Measurements from ENCODE around the gene FOCAD. TPM values are rescaled to one million over a fixed set of nuclear protein-coding genes. Genes with fewer than 3 reads are reported as not detected.
A peak's percentile ranks its signal among the peaks of the same experiment; 100 is the strongest.

The FOCAD gene
- total RNA-seq, 1 experiment from 2014 or later = 35.1 TPM

GRCh38 chr9:20884985-20885593, 201.0 kb downstream of the FOCAD start:
- Histone ChIP-seq H3K4me2 (ENCODE audit: low read length) (no peak overlapping the region), H3K79me2 (ENCODE audit: low read length) (no peaks in the 10 kb centered on the region), H3K36me3 (ENCODE audit: low read depth, low read length) (no peaks in the 10 kb centered on the region), H3K4me3 (ENCODE audit: low read length) (no peak overlapping the region), H4K20me1 (ENCODE audit: low read length) (no peaks in the 10 kb centered on the region), H3F3A (ENCODE audit: low read length, unreplicated experiment) (no peaks in the 10 kb centered on the region), H3K9me3 (ENCODE audit: low read length) (no peaks in the 10 kb centered on the region), H3K27me3 (ENCODE audit: low read length) (no peaks in the 10 kb centered on the region), H2AFZ (ENCODE audit: low read length) (no peak overlapping the region), H3K27ac (ENCODE audit: low read length) (no peak overlapping the region), H3K9me2 (replicated peaks; ENCODE audit: low read length) (no peaks in the 10 kb centered on the region), H3K4me1 (ENCODE audit: insufficient read depth, low read length) (no peaks in the 10 kb centered on the region), H3K9ac (ENCODE audit: low read length) (no peak overlapping the region)
- intact Hi-C loops (cut with micrococcal nuclease) = loop anchor here (1.0 to 10.0 kb wide), 4 partner anchors 50 to 530 kb away; partner anchors contain the start of gene MLLT3
- TF ChIP-seq EZH2phosphoT487 (IDR thresholded peaks at IDR 0.05; ENCODE audit: borderline replicate concordance, low read length) = no peak
- TF ChIP-seq EZH2 (IDR thresholded peaks at IDR 0.05; ENCODE audit: low read length, unreplicated experiment) = no peak
- TF ChIP-seq, protein P1, sequence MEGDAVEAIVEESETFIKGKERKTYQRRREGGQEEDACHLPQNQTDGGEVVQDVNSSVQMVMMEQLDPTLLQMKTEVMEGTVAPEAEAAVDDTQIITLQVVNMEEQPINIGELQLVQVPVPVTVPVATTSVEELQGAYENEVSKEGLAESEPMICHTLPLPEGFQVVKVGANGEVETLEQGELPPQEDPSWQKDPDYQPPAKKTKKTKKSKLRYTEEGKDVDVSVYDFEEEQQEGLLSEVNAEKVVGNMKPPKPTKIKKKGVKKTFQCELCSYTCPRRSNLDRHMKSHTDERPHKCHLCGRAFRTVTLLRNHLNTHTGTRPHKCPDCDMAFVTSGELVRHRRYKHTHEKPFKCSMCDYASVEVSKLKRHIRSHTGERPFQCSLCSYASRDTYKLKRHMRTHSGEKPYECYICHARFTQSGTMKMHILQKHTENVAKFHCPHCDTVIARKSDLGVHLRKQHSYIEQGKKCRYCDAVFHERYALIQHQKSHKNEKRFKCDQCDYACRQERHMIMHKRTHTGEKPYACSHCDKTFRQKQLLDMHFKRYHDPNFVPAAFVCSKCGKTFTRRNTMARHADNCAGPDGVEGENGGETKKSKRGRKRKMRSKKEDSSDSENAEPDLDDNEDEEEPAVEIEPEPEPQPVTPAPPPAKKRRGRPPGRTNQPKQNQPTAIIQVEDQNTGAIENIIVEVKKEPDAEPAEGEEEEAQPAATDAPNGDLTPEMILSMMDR (conservative IDR thresholded peaks at IDR 0.05; ENCODE audit: low read depth, low read length) = peak; percentile 57
- POLR2A ChIA-PET (ENCODE audit: unreplicated experiment) = no interaction called here
- CTCF ChIA-PET = interaction anchor here (0.8 kb wide), 1 partner anchor 226 kb away, joined by 3 read pairs; no protein-coding TSS in a partner anchor
- ATAC-seq (peak; percentile 64), DNase-seq (peak; percentile 54)
- no TSS peak for BruUV-seq (replicated peaks)

GRCh38 chr9:20898885-20899554, 215.0 kb downstream of the FOCAD start:
- peak; percentile 32 for DNase-seq
- ATAC-seq = no peak

More at GRCh38 chr9:20898885-20899554, 215.0 kb downstream of the FOCAD start:
- H3K4me3 ChIP-seq (ENCODE audit: low read length) = no peak overlapping the region
- no TSS peak for BruUV-seq (replicated peaks)
- TF ChIP-seq EZH2 (IDR thresholded peaks at IDR 0.05; ENCODE audit: low read length, unreplicated experiment) (no peak), EZH2phosphoT487 (IDR thresholded peaks at IDR 0.05; ENCODE audit: borderline replicate concordance, low read length) (no peak)
- TF ChIP-seq, protein P1 (conservative IDR thresholded peaks at IDR 0.05; ENCODE audit: low read depth, low read length) = no peak
- POLR2A ChIA-PET (ENCODE audit: unreplicated experiment) = interaction anchor here (0.6 kb wide), 1 partner anchor 86 kb away, joined by 3 read pairs; no protein-coding TSS in a partner anchor
- H3K27ac ChIP-seq (ENCODE audit: low read length) = no peak overlapping the region
- intact Hi-C loops (cut with micrococcal nuclease) = no loop called here
- no peaks in the 10 kb centered on the region for H3K36me3 ChIP-seq (ENCODE audit: low read depth, low read length)
- H3K9ac ChIP-seq (ENCODE audit: low read length) = no peak overlapping the region
- H3F3A ChIP-seq (ENCODE audit: low read length, unreplicated experiment) = no peaks in the 10 kb centered on the region
- no peaks in the 10 kb centered on the region for H3K27me3 ChIP-seq (ENCODE audit: low read length)
- no peaks in the 10 kb centered on the region for H3K4me1 ChIP-seq (ENCODE audit: insufficient read depth, low read length)
- no peak overlapping the region for H3K4me2 ChIP-seq (ENCODE audit: low read length)
- CTCF ChIA-PET = interaction anchor here (1.2 kb wide), 1 partner anchor 212 kb away, joined by 3 read pairs; no protein-coding TSS in a partner anchor
- H2AFZ ChIP-seq (ENCODE audit: low read length) = no peak overlapping the region
- no peaks in the 10 kb centered on the region for H3K9me2 ChIP-seq (replicated peaks; ENCODE audit: low read length)
- H3K79me2 ChIP-seq (ENCODE audit: low read length) = no peaks in the 10 kb centered on the region
- no peaks in the 10 kb centered on the region for H3K9me3 ChIP-seq (ENCODE audit: low read length)
- no peaks in the 10 kb centered on the region for H4K20me1 ChIP-seq (ENCODE audit: low read length)

Measured in PC-3 (cell line).